SK-N-MC (cell line): ENCODE measurements around the gene FHOD3.

Experiments
- DNase-seq: peaks from one replicate; pipeline ENCODE4 v3.0.0-alpha.2; 2011; ENCODE audit warnings: low read depth, low spot score
- H3K27ac ChIP-seq: fragments of 200-600 bp; sonication (generic); 2 replicates; pipeline ENCODE4 v1.5.1; 2016; ENCODE audit warnings: mixed run types
- H3K36me3 ChIP-seq: fragments of 200-600 bp; sonication (generic); 2 replicates; pipeline ENCODE4 v1.6.1; 2017; ENCODE audit warnings: antibody characterized with exemption, low read length, mixed read lengths; ENCODE audit not compliant: insufficient read depth
- H3K4me3 ChIP-seq: fragments of 200-600 bp; sonication (generic); 2 replicates; pipeline ENCODE4 v1.5.1; 2016
- H3K9ac ChIP-seq: fragments of 200-600 bp; sonication (generic); 2 replicates; pipeline ENCODE4 v1.8.0; 2017; ENCODE audit warnings: mixed run types, mixed read lengths; ENCODE audit not compliant: insufficient read length
- H3K9me3 ChIP-seq: fragments of 200-600 bp; sonication (generic); 2 replicates; pipeline ENCODE4 v1.6.1; 2017; ENCODE audit warnings: low read depth, mild to moderate bottlenecking, antibody characterized with exemption, low read length, moderate library complexity, mixed read lengths
- EZH2 ChIP-seq: fragments of 200-600 bp; sonication (generic); IDR thresholded peaks from one replicate; pipeline ENCODE4 v1.6.1; 2017; ENCODE audit warnings: antibody characterized with exemption
- FOXP2 ChIP-seq: optimal IDR thresholded peaks from 2 replicates; pipeline ENCODE3; 2011; ENCODE audit warnings: mild to moderate bottlenecking, moderate library complexity; ENCODE audit not compliant: insufficient read depth; ENCODE audit errors: extremely low read length, control extremely low read depth
- POLR2AphosphoS5 ChIP-seq: IDR thresholded peaks from 2 replicates; pipeline ENCODE4 v1.6.1; 2012; ENCODE audit warnings: mild to moderate bottlenecking, low read depth, low read length, borderline replicate concordance

FHOD3 gene

DNA sequence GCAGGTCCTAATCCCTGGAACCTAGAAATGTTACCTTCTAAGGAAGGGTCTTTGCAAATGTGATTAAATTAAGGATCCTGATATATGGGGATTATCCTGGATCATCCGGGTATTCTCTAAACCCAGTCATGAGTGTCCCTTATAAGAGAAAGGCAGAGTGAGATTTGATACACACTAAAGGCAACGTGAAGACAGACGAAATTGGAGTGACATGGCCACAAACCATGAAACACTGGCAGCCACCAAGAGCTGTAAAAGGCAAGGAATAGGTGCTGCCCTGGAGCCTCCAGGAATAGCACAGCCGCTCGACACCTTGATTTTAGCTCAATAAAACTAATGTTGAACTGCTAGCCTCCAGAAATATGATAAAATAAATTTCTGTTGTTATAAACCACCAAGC, 486.3 kb downstream of the FHOD3 start:
- Histone ChIP-seq H3K27ac (no peak overlapping the region), H3K36me3 (no peaks in the 10 kb centered on the region), H3K9ac (no peak overlapping the region), H3K4me3 (no peak overlapping the region), H3K9me3 (no peaks in the 10 kb centered on the region)
- DNase-seq = no peak
- TF ChIP-seq FOXP2 = no peak
- no peak for TF ChIP-seq EZH2
- no peak for TF ChIP-seq POLR2AphosphoS5

DNA sequence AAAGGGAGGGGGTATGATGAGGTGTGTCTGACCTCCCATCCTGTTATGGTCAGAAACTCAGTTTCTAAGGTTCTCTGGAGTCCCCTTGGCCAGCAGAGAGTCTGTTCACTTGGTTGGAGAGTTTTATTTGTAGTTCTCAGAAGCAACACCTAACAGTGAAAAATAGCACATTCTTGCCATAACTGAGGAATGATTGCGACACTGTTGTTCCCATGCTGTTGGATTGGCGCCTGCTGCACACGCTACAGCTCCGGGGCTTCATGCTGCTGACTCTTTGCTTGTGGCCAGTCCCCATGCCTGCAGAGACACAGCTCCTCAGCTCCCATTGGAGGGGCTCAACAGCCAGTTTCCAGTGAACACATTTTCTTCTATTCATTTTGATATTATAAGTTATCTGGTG, 489.2 kb downstream of the FHOD3 start:
- no peaks in the 10 kb centered on the region for H3K9me3 ChIP-seq
- no peak overlapping the region for H3K4me3 ChIP-seq
- TF ChIP-seq FOXP2 = no peak
- no peak for TF ChIP-seq EZH2
- TF ChIP-seq POLR2AphosphoS5 = no peak
- peaks cover 9% of the 10 kb centered on the region for H3K36me3 ChIP-seq
- DNase-seq = no peak
- no peak overlapping the region for H3K27ac ChIP-seq
- no peak overlapping the region for H3K9ac ChIP-seq

DNA sequence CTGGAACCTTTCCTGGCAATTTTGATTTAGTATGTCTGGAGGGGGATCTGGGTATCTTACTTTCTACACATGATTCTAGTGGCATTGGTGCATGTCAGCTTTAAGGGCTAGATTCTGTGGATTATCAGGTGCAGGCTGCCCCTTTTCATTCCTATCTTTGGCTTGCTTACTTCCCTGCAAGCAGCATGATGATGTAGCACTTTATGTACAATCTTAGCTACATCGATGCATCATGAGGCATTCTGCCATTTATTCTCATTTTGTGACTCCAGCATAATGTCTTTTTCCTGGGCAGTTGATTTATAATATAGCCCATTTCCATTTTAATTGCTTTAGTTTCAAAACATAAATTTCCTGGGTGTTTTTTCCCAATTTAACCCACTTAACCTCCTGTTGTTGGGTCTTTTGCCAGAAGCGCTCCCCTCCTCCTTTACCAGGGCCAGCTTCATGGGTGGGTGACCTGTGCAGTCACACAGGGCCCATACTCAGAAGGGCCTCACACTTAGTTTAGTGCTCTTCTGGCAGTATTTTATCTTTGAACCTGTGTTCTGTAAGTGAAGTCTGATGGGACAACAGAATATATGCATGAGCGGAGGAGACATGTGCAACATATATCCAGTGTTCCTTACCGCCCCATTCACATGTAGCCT, 495.2 kb downstream of the FHOD3 start:
- Histone ChIP-seq H3K36me3 (peaks cover 27% of the 10 kb centered on the region), H3K9ac (no peak overlapping the region), H3K27ac (no peak overlapping the region), H3K4me3 (no peak overlapping the region), H3K9me3 (no peaks in the 10 kb centered on the region)
- TF ChIP-seq POLR2AphosphoS5 = no peak
- TF ChIP-seq FOXP2 = no peak
- TF ChIP-seq EZH2 = no peak
- no peak for DNase-seq

DNA sequence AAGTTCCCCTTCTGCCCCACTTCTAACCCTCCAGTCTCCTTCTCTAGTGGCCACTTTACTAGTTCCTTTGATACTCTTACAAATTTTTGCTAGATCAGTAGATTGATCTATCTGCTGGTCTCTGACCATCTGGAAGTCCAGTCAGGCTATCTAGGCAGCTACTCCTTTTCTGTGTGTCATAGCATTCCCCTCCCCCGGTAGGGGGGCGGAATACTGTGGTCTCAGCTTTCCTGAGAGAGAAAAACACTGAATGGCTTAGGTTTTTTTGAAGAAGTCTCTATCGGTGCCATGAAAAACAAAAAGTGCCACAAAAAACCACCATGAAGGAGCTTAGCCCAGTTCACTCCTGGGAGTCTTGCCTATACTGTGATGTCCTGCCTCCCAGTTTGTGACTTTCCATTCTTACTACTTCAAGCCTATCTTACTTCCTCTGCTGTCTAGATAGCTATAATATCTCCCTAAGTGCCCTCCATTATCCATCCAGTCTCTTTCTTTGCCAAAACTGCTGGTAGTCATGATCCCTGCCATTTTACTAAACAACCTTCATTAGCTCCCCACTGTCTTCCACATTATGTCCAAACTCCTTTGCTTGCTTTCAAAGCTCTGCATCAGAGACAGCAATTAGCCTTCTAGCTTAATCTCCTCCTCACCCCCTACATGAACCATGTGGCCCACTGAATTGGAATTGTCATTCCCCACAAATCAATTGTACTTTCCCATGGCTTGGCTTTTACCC, 501.4 kb downstream of the FHOD3 start:
- Histone ChIP-seq H3K4me3 (no peak overlapping the region), H3K36me3 (peaks cover 53% of the 10 kb centered on the region)

DNA sequence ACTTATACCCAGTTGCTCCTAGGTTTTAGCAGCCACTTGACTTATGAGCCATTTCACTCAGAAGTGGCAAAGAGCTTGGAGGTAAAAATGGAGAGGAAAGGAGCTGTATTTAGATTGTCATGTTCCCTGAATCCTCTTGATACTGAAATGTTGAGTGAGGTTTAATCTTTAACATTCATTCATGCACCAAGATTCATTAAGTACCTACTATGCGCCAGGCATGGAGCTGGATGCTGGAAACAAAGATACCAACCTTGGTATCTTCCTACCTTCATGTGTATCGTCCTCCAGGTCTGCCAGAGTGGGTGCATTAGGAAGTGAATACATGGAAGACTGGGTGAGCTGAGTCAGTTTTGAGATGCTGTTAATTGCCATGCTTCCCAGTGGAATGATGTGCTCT, 507.6 kb downstream of the FHOD3 start:
- no peaks in the 10 kb centered on the region for H3K9me3 ChIP-seq
- no peak overlapping the region for H3K4me3 ChIP-seq
- peaks cover 67% of the 10 kb centered on the region for H3K36me3 ChIP-seq
- no peak for DNase-seq
- TF ChIP-seq FOXP2 (no peak), POLR2AphosphoS5 (no peak)
- H3K27ac ChIP-seq = no peak overlapping the region
- H3K9ac ChIP-seq = no peak overlapping the region

More for the DNA sequence above, 501.4 kb downstream of the FHOD3 start:
- Histone ChIP-seq H3K9ac (no peak overlapping the region), H3K9me3 (no peaks in the 10 kb centered on the region), H3K27ac (no peak overlapping the region)
- DNase-seq = no peak
- TF ChIP-seq FOXP2 (no peak), POLR2AphosphoS5 (no peak), EZH2 (no peak)

DNA sequence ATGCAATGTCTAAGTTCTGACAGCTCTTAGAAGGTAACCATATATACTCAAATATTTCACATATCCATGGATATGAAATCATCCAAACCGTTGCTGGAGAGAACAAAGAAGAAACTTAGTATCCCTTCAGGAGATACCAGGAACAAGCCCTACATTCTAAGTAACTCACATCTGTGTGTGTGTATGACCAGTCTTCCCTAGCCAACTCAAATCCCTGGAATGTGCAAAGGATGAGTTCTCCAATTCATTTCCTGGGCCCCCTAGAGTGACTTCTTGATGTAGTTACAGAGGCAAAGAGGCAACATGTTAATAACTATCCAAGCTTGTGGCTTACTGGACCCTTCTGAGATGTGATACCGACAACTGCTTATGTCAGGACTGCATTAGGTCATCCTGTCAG, 511.2 kb downstream of the FHOD3 start:
- DNase-seq = no peak
- H3K9ac ChIP-seq = no peak overlapping the region

DNA sequence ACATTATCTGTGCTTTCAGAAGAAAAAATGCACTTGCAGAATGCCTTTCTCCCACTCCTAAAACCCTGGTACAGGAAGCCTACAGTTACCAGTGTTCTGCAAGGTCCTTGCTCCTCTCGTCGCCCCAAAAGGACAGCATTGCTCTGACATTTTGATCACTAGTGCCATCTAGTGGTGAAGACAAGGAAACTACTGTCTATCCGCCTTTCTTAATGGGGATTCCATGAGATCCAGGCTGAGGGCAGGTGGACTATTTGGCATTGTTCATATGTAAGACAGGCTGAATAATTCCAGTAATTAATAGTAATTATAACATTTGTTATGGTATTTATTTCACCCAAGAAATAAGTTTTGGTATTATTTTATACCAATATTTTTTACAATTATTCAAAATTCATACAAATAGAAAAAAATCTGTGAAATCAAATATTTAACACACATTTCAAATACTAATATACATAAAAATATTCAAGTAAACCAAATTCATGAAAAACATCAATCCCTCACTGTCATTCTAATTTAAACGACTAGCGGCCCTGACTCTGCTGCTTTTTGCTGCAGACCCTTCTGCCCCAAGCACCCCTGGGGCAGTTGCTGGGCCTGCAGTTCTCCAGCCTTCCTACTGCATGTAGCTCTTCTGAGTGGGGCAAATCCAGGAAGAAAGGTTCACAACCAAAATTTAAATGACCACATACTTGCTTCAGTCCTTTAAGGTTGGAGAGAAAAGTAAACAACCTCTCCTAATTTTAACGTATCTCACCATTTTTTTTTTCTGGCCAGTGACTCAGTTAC, 512.3 kb downstream of the FHOD3 start:
- H3K9me3 ChIP-seq = no peaks in the 10 kb centered on the region
- H3K9ac ChIP-seq = no peak overlapping the region
- H3K27ac ChIP-seq = no peak overlapping the region
- no peak overlapping the region for H3K4me3 ChIP-seq
- TF ChIP-seq FOXP2 (no peak), EZH2 (no peak), POLR2AphosphoS5 (no peak)
- H3K36me3 ChIP-seq = peaks cover 38% of the 10 kb centered on the region
- DNase-seq = peak; percentile 34

More for the DNA sequence above, 511.2 kb downstream of the FHOD3 start:
- H3K36me3 ChIP-seq = peaks cover 40% of the 10 kb centered on the region
- H3K27ac ChIP-seq = no peak overlapping the region
- H3K4me3 ChIP-seq = no peak overlapping the region
- no peak for TF ChIP-seq FOXP2
- no peak for TF ChIP-seq EZH2
- TF ChIP-seq POLR2AphosphoS5 = no peak
- no peaks in the 10 kb centered on the region for H3K9me3 ChIP-seq

DNA sequence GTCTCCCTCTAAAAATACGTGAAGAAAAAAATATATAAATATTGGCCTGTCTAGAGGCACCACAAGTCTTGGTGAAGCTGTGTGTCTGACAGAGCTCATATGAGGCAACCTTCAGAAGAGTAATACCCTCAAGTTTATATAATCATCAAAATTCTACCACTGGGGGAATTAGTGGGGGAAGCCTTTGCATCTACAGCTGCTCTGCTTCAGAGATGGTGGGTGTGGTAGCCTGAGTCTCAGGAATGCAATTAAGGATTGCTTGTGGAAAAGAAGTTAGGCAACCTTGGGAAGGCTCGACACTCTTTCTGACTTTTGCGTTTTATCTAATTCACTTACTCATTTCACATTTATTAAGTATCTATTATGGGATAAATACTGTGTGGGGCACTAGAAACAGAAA, 513.9 kb downstream of the FHOD3 start:
- H3K27ac ChIP-seq = no peak overlapping the region
- peaks cover 28% of the 10 kb centered on the region for H3K36me3 ChIP-seq
- H3K4me3 ChIP-seq = no peak overlapping the region
- no peak for TF ChIP-seq FOXP2
- no peak for TF ChIP-seq POLR2AphosphoS5
- no peak for TF ChIP-seq EZH2
- no peak for DNase-seq
- no peaks in the 10 kb centered on the region for H3K9me3 ChIP-seq
- H3K9ac ChIP-seq = no peak overlapping the region

DNA sequence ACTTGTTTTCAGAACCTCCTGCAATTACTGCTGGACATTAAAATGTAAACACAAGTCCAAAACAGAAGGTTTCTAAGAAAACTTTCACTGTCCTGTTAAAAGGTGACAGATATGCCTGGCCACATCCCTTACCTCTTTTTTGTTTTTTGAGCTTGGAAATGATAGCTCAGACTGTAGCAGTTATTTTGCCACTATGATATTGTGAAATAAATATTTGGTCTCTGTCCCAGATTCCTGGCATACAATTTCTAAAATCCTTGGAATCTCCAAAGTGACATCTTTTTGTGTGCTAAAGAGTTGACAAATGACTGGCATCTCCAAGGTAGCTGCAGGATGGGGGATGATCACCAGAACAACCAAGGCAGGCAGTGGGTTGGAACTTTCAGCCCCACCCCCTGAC, 514.4 kb downstream of the FHOD3 start:
- no peaks in the 10 kb centered on the region for H3K9me3 ChIP-seq
- no peak overlapping the region for H3K4me3 ChIP-seq
- H3K36me3 ChIP-seq = peaks cover 27% of the 10 kb centered on the region
- H3K9ac ChIP-seq = no peak overlapping the region
- H3K27ac ChIP-seq = no peak overlapping the region
- no peak for DNase-seq
- no peak for TF ChIP-seq EZH2
- TF ChIP-seq POLR2AphosphoS5 = no peak
- no peak for TF ChIP-seq FOXP2
